GM23248 (cell line): ENCODE results near the gene IDH3B. TPM values are rescaled to one million over a fixed set of nuclear protein-coding genes. Genes with fewer than 3 reads are reported as not detected.

Experiments used
- DNase-seq: peaks from one replicate; pipeline ENCODE4 v3.0.0-alpha.2; 2015
- H2AFZ ChIP-seq: fragments of 200-600 bp; sonication (generic); 2 replicates; pipeline ENCODE4 v1.6.1; 2016; ENCODE audit warnings: antibody characterized with exemption
- H3F3A ChIP-seq: fragments of 200-600 bp; sonication (generic); 2 replicates; pipeline ENCODE4 v1.6.1; 2016; ENCODE audit warnings: mild to moderate bottlenecking, antibody characterized with exemption, mixed run types; ENCODE audit not compliant: insufficient read depth
- H3K27ac ChIP-seq: fragments of 200-600 bp; sonication (generic); 2 replicates; pipeline ENCODE4 v1.5.1; 2016; ENCODE audit warnings: mild to moderate bottlenecking
- H3K27me3 ChIP-seq: fragments of 200-600 bp; sonication (generic); replicated peaks from 2 replicates; pipeline ENCODE4 v1.6.1; 2016; ENCODE audit warnings: mild to moderate bottlenecking; ENCODE audit not compliant: insufficient read depth
- H3K36me3 ChIP-seq: fragments of 200-600 bp; sonication (generic); 2 replicates; pipeline ENCODE4 v1.6.1; 2016; ENCODE audit warnings: low read depth, mild to moderate bottlenecking
- H3K4me1 ChIP-seq: fragments of 200-600 bp; sonication (generic); 2 replicates; pipeline ENCODE4 v1.6.1; 2016; ENCODE audit warnings: mild to moderate bottlenecking; ENCODE audit not compliant: insufficient read depth
- H3K4me2 ChIP-seq: fragments of 200-600 bp; sonication (generic); one replicate; pipeline ENCODE4 v1.6.1; 2016; ENCODE audit warnings: mild to moderate bottlenecking; ENCODE audit not compliant: unreplicated experiment
- H3K4me3 ChIP-seq: fragments of 200-600 bp; sonication (generic); 2 replicates; pipeline ENCODE4 v1.5.1; 2016; ENCODE audit warnings: mild to moderate bottlenecking
- H3K79me2 ChIP-seq: fragments of 200-600 bp; sonication (generic); 2 replicates; pipeline ENCODE4 v1.6.1; 2016; ENCODE audit warnings: mild to moderate bottlenecking; ENCODE audit not compliant: insufficient read depth
- H3K9ac ChIP-seq: fragments of 200-600 bp; sonication (generic); 2 replicates; pipeline ENCODE4 v1.6.1; 2016; ENCODE audit warnings: mild to moderate bottlenecking
- H3K9me2 ChIP-seq: fragments of 200-600 bp; sonication (generic); 2 replicates; pipeline ENCODE4 v1.6.1; 2016; ENCODE audit warnings: mixed run types, mild to moderate bottlenecking, moderate library complexity; ENCODE audit not compliant: insufficient read depth
- H3K9me3 ChIP-seq: fragments of 200-600 bp; sonication (generic); one replicate; pipeline ENCODE4 v1.6.1; 2017; ENCODE audit warnings: low read depth
- H4K20me1 ChIP-seq: fragments of 200-600 bp; sonication (generic); 2 replicates; pipeline ENCODE4 v1.6.0; 2016; ENCODE audit not compliant: insufficient read depth
- EZH2 ChIP-seq: fragments of 200-600 bp; sonication (generic); IDR thresholded peaks from 2 replicates; pipeline ENCODE4 v1.6.1; 2018; ENCODE audit warnings: antibody characterized with exemption, mild to moderate bottlenecking; ENCODE audit not compliant: insufficient read depth, poor library complexity, severe bottlenecking
- EZH2phosphoT487 ChIP-seq: fragments of 200-600 bp; sonication (generic); IDR thresholded peaks from 2 replicates; pipeline ENCODE4 v1.6.1; 2018; ENCODE audit warnings: antibody characterized with exemption, moderate library complexity, mild to moderate bottlenecking, low read depth; ENCODE audit not compliant: insufficient read depth
- WGBS, 2 experiments: methylation state at CpG; one replicate each; pipeline ENCODE4 v1.1.6; 2015 to 2017; ENCODE audit warnings: low lambda C conversion rate in 2 of 2, low coverage in 1 of 2; ENCODE audit errors: missing lambda C conversion rate in 2 of 2; 5-methylcytosine and 5-hydroxymethylcytosine counted together
- in situ Hi-C: fragments of 300-500 bp; cut with MboI; formaldehyde crosslinking; loops from 2 replicates; pipeline ENCODE4 v1.15.0; 2020
- polyA plus RNA-seq: library from polyadenylated mRNA; unstranded; fragments of >200 nt; fragmentation: Nextera tagmentation; extraction: Ambion mirVana; gene quantifications from 2 replicates; pipeline ENCODE4 v1.2.1, GENCODE V29; 2016
- total RNA-seq: library from RNA; depleted of rRNA; stranded (reverse); fragments of >200 nt; shearing (Covaris generic); gene quantifications from 2 replicates; pipeline ENCODE4 v1.2.3, GENCODE V29; 2014

Gene IDH3B
- total and polyA plus RNA-seq, 2 experiments from 2014 or later: 76.3 to 79.5 TPM

DNA sequence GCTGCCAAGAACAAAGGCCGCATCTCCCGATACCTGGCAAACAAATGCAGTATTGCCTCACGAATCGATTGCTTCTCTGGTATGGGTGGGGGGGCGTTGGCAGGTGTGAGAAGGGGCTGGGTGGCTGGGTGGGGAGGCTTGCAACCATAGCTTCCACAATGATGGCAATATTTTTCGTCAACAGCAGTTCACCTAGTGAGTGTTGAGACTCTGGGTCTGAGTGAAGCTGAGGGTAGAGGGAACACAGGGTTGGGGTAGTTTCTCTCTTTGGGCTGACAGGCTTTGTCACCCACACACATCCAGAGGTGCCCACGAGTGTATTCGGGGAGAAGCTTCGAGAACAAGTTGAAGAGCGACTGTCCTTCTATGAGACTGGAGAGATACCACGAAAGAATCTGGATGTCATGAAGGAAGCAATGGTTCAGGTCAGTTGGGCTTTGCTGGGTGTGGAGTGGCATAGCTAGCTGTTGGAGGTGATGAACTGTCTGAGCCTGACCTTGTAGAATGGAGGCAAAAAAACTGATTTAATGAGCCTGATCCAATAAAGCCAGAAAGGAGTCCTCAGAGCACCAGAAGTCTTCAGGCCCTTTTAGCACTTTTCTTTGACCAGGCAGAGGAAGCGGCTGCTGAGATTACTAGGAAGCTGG lies 7.4 kb downstream of the IDH3B start:
- in situ Hi-C loops: no loop called here
- no peak for DNase-seq
- peaks cover 56% of the 10 kb centered on the region for H3F3A ChIP-seq
- H3K9me3 ChIP-seq: no peaks in the 10 kb centered on the region
- no peaks in the 10 kb centered on the region for H3K27me3 ChIP-seq
- H3K27ac ChIP-seq: no peak overlapping the region
- no peaks in the 10 kb centered on the region for H4K20me1 ChIP-seq
- no peak for TF ChIP-seq EZH2phosphoT487
- no peak for TF ChIP-seq EZH2
- no peak overlapping the region for H2AFZ ChIP-seq
- no peaks in the 10 kb centered on the region for H3K4me1 ChIP-seq
- no peak overlapping the region for H3K4me2 ChIP-seq
- WGBS, 2 experiments: 91 to 92% methylated on average over 11 to 12 of the region's 12 CpGs
- no peaks in the 10 kb centered on the region for H3K9me2 ChIP-seq
- H3K79me2 ChIP-seq: peaks cover 52% of the 10 kb centered on the region
- no peak overlapping the region for H3K4me3 ChIP-seq
- H3K9ac ChIP-seq: no peak overlapping the region
- H3K36me3 ChIP-seq: peaks cover 43% of the 10 kb centered on the region

DNA sequence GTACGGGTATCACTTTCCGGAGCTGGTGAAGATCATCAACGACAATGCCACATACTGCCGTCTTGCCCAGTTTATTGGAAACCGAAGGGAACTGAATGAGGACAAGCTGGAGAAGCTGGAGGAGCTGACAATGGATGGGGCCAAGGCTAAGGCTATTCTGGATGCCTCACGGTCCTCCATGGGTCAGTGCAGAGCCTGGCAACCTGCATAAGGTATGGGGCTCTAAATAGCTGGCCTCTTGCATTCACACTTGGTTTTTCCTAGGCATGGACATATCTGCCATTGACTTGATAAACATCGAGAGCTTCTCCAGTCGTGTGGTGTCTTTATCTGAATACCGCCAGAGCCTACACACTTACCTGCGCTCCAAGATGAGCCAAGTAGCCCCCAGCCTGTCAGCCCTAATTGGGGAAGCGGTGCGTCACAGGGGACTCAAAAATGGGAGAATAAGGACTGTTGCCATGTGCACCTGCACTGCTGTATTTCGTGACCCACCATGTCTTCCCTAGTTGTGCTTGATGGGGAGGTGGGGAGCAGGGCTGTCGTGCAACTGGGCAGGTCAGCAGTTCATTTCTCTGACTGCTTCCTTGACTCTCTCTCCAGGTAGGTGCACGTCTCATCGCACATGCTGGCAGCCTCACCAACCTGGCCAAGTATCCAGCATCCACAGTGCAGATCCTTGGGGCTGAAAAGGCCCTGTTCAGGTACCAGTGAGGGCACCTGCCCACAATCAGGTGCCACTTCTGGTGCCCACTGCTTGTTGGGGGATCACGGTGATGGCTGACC lies 8.5 kb downstream of the IDH3B start:
- TF ChIP-seq EZH2phosphoT487 (no peak), EZH2 (no peak)
- Histone ChIP-seq H3K4me1 (peaks cover 4% of the 10 kb centered on the region; the same call in 1 of the 2 replicates), H3K4me2 (no peak overlapping the region), H3K36me3 (peaks cover 39% of the 10 kb centered on the region), H3F3A (peaks cover 57% of the 10 kb centered on the region), H3K9me2 (no peaks in the 10 kb centered on the region), H3K9me3 (no peaks in the 10 kb centered on the region), H3K79me2 (peaks cover 62% of the 10 kb centered on the region), H3K27ac (no peak overlapping the region), H2AFZ (no peak overlapping the region), H3K9ac (no peak overlapping the region), H3K4me3 (no peak overlapping the region), H3K27me3 (no peaks in the 10 kb centered on the region), H4K20me1 (no peaks in the 10 kb centered on the region)
- WGBS, 2 experiments: 95 to 96% methylated on average over 17 of the region's 17 CpGs
- in situ Hi-C loops: no loop called here
- DNase-seq: no peak

DNA sequence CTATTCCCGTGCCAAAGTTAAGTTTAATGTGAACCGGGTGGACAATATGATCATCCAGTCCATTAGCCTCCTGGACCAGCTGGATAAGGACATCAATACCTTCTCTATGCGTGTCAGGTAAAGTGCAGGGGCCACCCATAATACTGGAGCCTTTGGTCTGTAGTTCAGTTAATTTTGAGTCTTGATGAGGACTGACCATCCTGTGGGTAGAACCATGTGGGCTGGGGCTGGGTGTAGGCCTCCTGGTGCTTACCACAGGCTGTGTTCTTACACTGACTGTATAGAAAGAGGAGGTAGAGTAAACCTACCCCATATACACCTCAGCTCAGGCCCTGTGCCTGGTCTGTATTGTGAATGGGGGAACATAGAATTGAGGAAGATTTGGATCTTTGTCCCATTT lies 9.2 kb downstream of the IDH3B start:
- Histone ChIP-seq H3K79me2 (peaks cover 69% of the 10 kb centered on the region), H2AFZ (no peak overlapping the region), H3K4me3 (peak overlapping the region; percentile 89; the same call in 1 of the 2 replicates), H3K9me3 (no peaks in the 10 kb centered on the region), H3F3A (peaks cover 55% of the 10 kb centered on the region), H4K20me1 (no peaks in the 10 kb centered on the region), H3K27me3 (no peaks in the 10 kb centered on the region), H3K4me1 (peaks cover 4% of the 10 kb centered on the region; the same call in 1 of the 2 replicates), H3K27ac (no peak overlapping the region), H3K36me3 (peaks cover 39% of the 10 kb centered on the region), H3K4me2 (peak overlapping the region; percentile 98), H3K9me2 (no peaks in the 10 kb centered on the region), H3K9ac (peak overlapping the region; percentile 90)
- DNase-seq: no peak
- WGBS, 2 experiments: 91 to 94% methylated on average over 3 of the region's 3 CpGs
- TF ChIP-seq EZH2: no peak
- no peak for TF ChIP-seq EZH2phosphoT487
- in situ Hi-C loops: no loop called here

DNA sequence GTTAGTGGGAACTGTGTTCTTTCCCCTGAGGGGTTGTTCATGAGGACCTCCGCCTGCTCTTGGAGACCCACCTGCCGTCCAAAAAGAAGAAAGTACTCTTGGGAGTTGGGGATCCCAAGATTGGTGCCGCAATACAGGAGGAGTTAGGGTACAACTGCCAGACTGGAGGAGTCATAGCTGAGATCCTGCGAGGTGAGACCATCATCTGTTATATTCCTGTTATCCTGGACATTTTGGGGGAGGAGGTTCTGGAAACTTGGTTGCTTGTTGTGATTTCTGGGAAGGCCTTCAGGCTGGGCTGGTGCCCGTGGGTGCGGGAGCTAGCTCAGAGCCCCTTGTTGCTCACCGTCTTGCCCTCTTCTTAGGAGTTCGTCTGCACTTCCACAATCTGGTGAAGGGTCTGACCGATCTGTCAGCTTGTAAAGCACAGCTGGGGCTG lies 9.6 kb downstream of the IDH3B start:
- Histone ChIP-seq H3K27ac (no peak overlapping the region), H3K9ac (peak overlapping the region; percentile 90), H3K36me3 (peaks cover 39% of the 10 kb centered on the region), H2AFZ (no peak overlapping the region), H4K20me1 (no peaks in the 10 kb centered on the region), H3K27me3 (no peaks in the 10 kb centered on the region), H3K4me1 (peaks cover 4% of the 10 kb centered on the region; the same call in 1 of the 2 replicates), H3K4me2 (peak overlapping the region; percentile 98), H3K4me3 (peak overlapping the region; percentile 89), H3K9me3 (no peaks in the 10 kb centered on the region), H3K79me2 (peaks cover 69% of the 10 kb centered on the region), H3K9me2 (no peaks in the 10 kb centered on the region), H3F3A (peaks cover 55% of the 10 kb centered on the region)
- in situ Hi-C loops: no loop called here
- no peak for DNase-seq
- no peak for TF ChIP-seq EZH2
- TF ChIP-seq EZH2phosphoT487: no peak
- whole genome bisulfite sequencing, 2 experiments: 77 to 79% methylated on average over 9 of the region's 9 CpGs
